HL-60 (cell line): ENCODE data around the gene FAM78A.

Experiments used
- DNase-seq, 2 experiments: peaks; one replicate each; pipeline ENCODE4 v3.0.0-alpha.2; 2010 to 2020; ENCODE audit warnings: low read depth in 1 of 2, low spot score in 1 of 2
- H3K27ac ChIP-seq: fragments of 250-450 bp; sonication (Bioruptor Pico); replicated peaks from 2 replicates; pipeline ENCODE4 v1.5.1; 2020; ENCODE audit warnings: mild to moderate bottlenecking, moderate library complexity
- H3K27me3 ChIP-seq: fragments of 250-450 bp; sonication (Bioruptor Pico); 2 replicates; pipeline ENCODE4 v1.5.1; 2021; ENCODE audit warnings: mild to moderate bottlenecking, moderate library complexity; ENCODE audit not compliant: insufficient read depth, poor library complexity, severe bottlenecking
- H3K4me3 ChIP-seq: replicated peaks from 2 replicates; pipeline ENCODE4 v1.5.1; 2011; ENCODE audit warnings: mild to moderate bottlenecking, control low read depth, low read length; ENCODE audit not compliant: insufficient read depth
- GABPA ChIP-seq: IDR thresholded peaks from 2 replicates; pipeline ENCODE4 v1.6.1; 2012; ENCODE audit warnings: low read depth
- POLR2AphosphoS5 ChIP-seq: IDR thresholded peaks from 2 replicates; pipeline ENCODE4 v1.6.1; 2012; ENCODE audit warnings: low read depth
- SPI1 ChIP-seq: IDR thresholded peaks from 2 replicates; pipeline ENCODE4 v1.6.1; 2012; ENCODE audit warnings: low read depth, mild to moderate bottlenecking, borderline replicate concordance
- TF ChIP-seq, protein P1 (sequence below): IDR thresholded peaks from one replicate; pipeline ENCODE4 v1.5.1; 2011; ENCODE audit warnings: low read length, control low read depth, inconsistent platforms; ENCODE audit not compliant: insufficient read depth
- TF ChIP-seq, protein P2 (sequence below): IDR thresholded peaks from 2 replicates; pipeline ENCODE4 v1.6.1; 2012; ENCODE audit warnings: low read depth; ENCODE audit not compliant: insufficient replicate concordance

The FAM78A gene

DNA sequence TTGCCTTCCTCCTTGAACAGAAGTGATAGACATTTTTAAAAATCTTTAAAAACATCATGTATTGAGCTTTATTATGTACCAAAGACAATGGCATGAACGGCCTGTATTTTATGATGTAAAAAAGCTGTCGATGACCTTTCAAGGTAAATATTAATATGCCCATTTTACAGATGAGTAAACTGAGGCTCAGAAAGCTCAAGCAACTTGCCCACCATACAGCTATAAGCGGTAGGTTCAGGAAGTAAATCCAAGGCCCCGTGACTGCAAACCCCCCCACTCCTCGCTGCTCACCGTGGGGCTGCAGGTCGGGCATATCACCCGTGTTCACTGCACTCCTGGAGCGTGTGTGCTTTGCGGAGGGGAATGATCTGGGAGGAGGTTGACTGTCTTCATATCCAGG, 16.6 kb upstream of the FAM78A start:
- TF ChIP-seq, protein P1, sequence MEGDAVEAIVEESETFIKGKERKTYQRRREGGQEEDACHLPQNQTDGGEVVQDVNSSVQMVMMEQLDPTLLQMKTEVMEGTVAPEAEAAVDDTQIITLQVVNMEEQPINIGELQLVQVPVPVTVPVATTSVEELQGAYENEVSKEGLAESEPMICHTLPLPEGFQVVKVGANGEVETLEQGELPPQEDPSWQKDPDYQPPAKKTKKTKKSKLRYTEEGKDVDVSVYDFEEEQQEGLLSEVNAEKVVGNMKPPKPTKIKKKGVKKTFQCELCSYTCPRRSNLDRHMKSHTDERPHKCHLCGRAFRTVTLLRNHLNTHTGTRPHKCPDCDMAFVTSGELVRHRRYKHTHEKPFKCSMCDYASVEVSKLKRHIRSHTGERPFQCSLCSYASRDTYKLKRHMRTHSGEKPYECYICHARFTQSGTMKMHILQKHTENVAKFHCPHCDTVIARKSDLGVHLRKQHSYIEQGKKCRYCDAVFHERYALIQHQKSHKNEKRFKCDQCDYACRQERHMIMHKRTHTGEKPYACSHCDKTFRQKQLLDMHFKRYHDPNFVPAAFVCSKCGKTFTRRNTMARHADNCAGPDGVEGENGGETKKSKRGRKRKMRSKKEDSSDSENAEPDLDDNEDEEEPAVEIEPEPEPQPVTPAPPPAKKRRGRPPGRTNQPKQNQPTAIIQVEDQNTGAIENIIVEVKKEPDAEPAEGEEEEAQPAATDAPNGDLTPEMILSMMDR, result no peak
- TF ChIP-seq GABPA (no peak), SPI1 (no peak), POLR2AphosphoS5 (no peak)
- TF ChIP-seq, protein P2, sequence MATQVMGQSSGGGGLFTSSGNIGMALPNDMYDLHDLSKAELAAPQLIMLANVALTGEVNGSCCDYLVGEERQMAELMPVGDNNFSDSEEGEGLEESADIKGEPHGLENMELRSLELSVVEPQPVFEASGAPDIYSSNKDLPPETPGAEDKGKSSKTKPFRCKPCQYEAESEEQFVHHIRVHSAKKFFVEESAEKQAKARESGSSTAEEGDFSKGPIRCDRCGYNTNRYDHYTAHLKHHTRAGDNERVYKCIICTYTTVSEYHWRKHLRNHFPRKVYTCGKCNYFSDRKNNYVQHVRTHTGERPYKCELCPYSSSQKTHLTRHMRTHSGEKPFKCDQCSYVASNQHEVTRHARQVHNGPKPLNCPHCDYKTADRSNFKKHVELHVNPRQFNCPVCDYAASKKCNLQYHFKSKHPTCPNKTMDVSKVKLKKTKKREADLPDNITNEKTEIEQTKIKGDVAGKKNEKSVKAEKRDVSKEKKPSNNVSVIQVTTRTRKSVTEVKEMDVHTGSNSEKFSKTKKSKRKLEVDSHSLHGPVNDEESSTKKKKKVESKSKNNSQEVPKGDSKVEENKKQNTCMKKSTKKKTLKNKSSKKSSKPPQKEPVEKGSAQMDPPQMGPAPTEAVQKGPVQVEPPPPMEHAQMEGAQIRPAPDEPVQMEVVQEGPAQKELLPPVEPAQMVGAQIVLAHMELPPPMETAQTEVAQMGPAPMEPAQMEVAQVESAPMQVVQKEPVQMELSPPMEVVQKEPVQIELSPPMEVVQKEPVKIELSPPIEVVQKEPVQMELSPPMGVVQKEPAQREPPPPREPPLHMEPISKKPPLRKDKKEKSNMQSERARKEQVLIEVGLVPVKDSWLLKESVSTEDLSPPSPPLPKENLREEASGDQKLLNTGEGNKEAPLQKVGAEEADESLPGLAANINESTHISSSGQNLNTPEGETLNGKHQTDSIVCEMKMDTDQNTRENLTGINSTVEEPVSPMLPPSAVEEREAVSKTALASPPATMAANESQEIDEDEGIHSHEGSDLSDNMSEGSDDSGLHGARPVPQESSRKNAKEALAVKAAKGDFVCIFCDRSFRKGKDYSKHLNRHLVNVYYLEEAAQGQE, result no peak

DNA sequence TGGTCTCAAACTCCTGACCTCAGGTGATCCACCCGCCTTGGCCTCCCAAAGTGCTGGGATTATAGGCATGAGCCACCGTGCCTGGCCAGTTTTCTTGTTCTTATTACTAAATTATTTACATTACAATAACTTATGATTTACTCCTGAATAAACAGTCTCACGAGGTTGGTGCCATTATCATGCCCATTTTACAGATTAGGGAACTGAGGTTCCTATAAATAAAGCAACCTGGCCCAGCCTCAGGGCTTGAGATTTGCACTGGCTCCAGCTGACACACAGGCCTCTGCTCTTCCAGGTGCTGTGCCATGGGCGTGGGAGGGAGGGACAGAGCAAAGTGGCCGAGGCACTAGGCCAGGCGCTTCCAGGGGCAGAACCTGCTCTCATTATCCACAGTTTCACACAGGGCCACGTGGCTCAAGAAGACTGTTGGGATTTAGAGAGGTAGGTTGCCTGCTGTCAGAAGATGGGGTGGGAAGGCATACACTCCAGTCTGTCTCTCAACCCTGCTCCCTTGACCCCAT, 15.5 kb upstream of the FAM78A start:
- H3K4me3 ChIP-seq, result no peak overlapping the region
- no peak for DNase-seq
- TF ChIP-seq GABPA (no peak), POLR2AphosphoS5 (no peak), SPI1 (no peak)
- TF ChIP-seq, protein P2, result no peak
- TF ChIP-seq, protein P1, result no peak

More for the DNA sequence above, 16.6 kb upstream of the FAM78A start:
- H3K27me3 ChIP-seq, result no peaks in the 10 kb centered on the region
- DNase-seq, result no peak
- H3K4me3 ChIP-seq, result no peak overlapping the region
- H3K27ac ChIP-seq, result no peak overlapping the region

DNA sequence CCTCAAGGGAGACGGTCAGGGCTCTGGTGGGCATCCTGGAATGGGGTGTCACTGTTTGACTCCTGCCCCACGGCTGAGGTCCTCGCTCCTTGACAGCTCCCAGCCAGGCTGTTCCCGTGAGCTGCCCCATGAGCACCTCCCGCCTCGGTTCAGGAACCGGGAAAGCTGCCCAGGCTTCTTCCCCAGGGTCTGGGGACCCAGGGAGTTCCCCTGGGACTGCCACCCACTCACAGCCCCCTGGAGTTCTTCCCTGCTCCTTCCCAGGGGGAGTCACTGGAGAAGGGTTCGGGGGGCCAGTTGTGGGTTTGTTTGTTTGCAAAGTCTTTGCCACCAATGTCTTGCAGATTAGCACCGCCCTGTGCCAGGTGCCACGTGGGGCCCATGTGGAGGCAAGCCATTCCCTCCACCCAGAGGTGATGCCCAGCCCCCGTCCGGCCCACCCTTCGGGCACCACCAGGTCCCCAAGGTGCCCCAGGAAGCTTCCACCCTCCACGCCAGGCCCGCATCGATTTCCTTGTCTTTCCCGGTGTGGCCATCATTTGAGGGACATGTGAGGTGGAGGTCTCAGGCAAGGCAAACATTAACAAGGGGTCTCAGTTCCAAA, 14.6 kb upstream of the FAM78A start:
- DNase-seq, result no peak
- no peaks in the 10 kb centered on the region for H3K27me3 ChIP-seq
- H3K27ac ChIP-seq, result no peak overlapping the region
- TF ChIP-seq POLR2AphosphoS5 (no peak), GABPA (no peak), SPI1 (no peak)
- TF ChIP-seq, protein P1, result no peak
- TF ChIP-seq, protein P2, result no peak
- no peak overlapping the region for H3K4me3 ChIP-seq

More for the DNA sequence above, 15.5 kb upstream of the FAM78A start:
- no peaks in the 10 kb centered on the region for H3K27me3 ChIP-seq
- no peak overlapping the region for H3K27ac ChIP-seq
